Hematopoietic multipotent progenitor cell treated with erythropoietin and hydrocortisone succinate and interleukin-3 and kit ligand, for 15 days (in vitro differentiated cells): ENCODE results near the gene CNN2.

Source experiments
- DNase-seq: peaks from one replicate; pipeline ENCODE4 v3.0.0-alpha.2; 2015; ENCODE audit warnings: low spot score

Gene CNN2

DNA sequence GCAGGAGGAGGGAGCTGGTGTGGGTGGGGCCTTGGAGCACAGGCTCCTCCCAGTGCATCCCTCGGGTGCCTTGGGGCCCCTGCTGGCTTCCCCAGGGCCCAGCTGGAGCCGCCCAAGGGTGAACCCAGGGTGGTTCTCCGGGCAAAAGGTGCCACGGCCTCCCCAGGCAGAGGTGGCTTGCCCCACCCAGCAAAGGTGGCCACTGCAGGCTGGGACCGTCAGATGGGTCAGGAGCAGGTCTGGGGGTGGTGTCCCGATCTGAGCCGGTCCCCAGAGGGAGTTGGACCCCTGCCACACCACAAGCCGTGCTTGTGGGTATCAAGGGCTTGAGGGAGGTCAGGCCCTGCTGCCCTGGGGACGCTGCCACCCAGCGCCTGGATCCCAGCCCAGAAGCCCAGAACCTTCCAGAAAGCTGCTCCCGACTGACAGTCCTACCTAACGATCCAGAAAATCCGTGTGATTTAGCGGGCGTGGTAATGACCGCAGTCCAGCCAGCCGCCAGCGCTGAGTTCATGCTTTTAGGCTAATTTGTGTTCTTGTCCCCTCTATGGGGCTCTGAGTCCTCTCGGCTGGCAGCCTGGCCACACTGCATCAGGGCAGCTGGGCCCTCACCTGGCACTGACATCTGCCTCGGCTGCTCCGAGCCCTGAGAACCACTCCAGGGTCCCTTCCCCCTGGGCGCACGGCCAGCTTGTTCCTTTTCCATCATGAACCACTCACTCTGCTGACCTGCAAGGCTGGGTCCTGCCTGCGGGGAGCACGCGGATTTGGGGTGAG is 31.2 kb upstream of the CNN2 start:
- DNase-seq: no peak

DNA sequence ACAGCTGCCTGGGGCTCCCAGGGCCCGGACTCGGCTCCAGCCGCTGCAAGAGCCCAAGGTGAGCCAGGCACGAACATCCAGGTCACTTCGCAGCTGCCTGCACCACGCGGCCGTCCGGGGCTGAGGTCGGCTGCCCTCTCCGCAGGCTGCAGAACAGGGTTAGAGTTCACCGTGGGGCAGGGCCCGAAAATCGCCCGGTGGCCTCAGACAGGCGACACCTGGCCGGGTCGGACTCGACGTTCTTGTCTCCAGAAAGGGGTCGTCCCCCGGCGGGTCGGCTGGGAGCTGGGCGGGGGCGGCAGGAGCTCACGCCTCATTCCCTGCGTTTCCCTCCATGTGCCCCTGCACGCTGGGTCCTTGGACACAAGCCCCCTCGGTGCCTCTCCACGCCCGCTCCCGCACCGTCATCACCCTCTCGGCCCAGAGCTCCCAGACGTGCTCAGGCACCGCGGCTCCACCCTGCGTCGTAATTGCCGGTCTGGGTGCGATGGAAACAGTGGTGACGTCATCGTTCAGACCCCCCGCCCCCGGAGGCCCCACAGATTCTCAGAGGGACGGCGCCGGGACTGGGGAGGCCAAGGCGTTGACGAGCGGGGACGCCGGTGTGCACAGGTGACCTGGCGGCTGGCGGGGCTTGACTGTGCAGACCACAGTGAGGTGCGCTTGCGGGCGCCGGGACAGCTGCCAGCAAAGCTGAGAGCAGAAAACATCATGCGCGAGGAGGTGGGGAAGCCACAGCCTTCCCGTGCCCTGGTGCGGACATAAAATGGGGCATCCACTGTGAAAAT is 30.2 kb upstream of the CNN2 start:
- no peak for DNase-seq

DNA sequence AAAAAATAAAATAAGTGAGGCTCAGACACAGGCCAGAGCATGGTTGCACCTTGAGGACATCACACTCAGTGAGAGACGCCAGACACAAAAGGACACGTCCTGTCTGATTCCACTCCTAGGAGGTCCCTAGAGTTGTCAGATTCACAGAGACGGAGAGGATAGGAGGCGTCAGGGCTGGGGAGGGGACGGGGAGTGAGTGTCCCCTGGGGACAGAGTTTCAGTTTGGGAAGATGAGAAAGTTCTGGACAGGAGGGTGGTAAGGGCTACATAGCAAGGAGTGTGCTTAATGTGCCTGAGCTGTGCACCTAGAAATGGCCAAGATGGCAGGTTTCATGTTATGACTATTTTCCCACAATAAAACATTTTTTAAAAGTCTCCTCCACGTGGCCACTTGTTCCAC is 28.3 kb upstream of the CNN2 start:
- DNase-seq: no peak

DNA sequence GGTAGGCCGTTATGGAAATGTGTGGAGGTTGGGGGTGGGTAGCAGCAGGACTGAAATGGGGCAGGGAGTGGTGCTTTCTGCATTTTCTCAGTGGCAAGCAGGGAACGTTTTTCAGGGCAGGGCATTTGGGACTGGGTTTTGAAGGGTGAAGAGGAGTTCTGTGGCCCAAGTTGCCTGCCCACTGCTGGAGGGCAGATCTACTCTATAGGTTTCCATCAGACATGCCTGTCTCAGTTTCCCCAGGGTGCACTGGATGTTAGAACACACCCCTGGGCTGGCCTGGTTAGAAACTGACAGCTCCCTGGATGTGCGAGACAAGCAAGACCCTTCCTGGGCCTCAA is 27.1 kb upstream of the CNN2 start:
- no peak for DNase-seq

DNA sequence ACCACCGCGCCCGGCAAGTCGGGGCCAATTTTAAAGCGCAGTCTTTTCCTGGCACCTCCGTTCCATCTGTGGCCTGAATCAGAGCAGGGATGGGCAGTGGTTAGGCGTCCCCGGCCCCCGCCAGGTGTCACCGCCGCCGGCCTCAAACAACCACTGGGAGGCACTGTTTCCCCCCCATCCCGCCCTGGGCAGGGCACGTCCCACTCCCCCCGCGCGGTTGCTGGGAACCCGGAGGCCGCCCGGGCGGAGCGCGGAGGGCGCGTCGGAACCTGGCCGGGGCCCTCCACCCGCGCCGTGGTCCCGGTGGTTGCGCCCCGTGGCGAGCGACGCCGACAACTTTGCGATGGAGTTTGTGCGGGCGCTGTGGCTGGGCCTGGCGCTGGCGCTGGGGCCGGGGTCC is 26.3 kb upstream of the CNN2 start, which contains the start of gene GRIN3B:
Gene GRIN3B (plus strand): TSS at position 325 of the 400 bp plus-strand sequence. CDS start 19 bp downstream, at position 344.
- DNase-seq: peak; percentile 30

DNA sequence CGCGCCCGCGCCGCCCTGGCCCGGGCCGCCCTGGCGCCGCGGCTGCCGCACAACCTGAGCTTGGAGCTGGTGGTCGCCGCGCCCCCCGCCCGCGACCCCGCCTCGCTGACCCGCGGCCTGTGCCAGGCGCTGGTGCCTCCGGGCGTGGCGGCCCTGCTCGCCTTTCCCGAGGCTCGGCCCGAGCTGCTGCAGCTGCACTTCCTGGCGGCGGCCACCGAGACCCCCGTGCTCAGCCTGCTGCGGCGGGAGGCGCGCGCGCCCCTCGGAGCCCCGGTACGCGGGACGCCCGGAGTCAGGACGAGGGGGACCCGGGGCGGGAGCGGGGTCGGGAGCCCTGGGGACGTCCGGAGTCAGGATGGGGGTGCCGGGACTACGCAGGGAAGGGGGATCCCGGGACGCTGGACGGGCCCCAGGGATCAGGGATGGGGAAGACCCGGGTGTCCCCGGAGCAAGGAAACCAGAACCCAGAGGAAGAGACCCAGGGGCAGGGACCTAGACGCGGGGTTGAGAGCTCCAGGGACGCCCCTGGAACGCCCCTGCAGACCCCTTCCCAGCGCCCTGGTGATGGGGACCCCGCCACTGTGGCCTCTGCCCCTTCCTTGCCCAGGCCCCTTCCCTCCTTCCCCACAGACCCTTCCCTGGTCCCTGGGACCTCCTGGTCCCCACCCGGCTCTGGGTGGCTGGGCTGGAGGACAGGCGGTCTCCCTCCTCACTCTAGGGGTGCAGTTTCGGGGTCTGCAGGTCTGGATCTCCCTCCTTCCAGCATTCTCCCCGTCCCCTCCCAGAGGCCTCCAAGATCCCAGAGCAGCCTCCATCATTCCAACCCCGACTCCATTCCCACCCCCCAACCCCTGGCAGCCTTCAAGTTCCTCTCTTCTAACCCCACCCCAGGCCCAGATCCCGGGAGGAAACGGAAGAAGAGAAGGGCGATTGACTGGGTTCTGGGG is 25.5 kb upstream of the CNN2 start:
- no peak for DNase-seq

DNA sequence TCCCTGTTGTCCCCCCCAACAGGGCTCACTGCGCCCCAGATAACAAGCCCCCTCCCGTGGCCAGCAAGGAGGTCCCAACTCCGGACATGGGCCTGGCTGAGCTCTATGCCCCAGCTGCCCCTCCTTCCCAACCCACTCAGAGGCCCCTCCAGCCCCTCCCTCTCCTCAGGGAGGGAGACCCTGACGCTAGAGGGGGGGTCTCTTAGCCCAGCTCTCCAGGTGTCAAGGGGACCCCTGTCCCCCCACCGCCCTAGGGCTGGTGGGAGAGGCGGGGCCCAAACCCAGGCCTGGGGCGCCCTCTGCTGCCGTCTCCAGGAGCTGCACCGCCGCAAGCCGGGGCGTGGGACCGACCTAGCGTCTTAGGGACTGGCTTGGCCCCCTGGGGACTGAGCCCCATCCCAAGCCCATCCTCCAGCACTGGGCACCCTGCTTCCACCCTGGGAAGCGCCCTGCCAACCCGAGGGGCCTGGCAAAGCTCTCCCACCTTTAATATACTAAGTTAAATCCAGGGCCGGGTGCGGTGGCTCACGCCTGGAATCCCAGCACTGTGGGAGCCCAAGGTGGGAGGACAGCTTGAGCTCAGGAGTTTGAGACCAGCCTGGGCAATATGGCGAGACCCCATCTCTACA is 24.8 kb upstream of the CNN2 start:
- peak; percentile 59 for DNase-seq

DNA sequence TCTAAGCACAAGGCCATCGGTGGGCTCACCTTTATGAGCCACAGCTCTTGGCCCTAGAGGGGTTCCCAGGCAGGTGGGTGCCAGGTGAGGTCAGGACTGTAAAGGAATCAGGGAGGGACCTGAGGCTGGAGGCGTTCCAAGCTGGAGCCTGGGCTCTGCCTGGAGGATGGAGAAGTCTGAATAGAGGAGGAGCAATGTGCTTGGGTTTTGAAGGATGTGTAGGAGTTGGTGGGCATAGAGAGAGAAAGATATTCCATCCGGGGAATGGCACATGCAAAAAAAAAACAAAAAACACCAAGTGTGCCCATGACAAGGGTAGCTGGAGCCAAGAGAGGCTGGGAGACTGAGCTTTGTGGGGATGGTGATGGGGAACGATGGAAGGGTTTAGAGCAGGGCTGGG is 23.8 kb upstream of the CNN2 start:
- no peak for DNase-seq

DNA sequence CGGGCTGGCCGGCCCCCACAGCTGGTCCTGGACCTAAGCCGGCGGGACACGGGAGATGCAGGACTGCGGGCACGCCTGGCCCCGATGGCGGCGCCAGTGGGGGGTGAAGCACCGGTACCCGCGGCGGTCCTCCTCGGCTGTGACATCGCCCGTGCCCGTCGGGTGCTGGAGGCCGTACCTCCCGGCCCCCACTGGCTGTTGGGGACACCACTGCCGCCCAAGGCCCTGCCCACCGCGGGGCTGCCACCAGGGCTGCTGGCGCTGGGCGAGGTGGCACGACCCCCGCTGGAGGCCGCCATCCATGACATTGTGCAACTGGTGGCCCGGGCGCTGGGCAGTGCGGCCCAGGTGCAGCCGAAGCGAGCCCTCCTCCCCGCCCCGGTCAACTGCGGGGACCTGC is 23.1 kb upstream of the CNN2 start:
- DNase-seq: no peak

DNA sequence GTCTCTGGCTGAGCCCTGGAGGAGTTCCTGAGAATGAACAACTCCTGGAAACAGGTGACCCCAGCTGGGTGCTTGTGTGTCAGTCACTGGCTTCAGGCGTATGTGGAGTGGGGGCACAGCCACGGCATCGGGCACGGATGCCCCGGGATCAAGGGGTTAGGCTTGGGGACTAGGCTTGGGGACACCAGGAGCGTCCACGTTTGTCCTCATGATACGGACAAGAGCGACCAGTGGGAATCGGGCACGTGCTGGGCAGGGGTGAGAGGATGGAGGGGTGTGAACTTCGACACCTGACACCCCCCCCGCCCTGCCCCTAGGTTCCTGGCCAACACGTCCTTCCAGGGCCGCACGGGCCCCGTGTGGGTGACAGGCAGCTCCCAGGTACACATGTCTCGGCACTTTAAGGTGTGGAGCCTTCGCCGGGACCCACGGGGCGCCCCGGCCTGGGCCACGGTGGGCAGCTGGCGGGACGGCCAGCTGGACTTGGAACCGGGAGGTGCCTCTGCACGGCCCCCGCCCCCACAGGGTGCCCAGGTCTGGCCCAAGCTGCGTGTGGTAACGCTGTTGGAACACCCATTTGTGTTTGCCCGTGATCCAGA is 22.1 kb upstream of the CNN2 start:
- no peak for DNase-seq

DNA sequence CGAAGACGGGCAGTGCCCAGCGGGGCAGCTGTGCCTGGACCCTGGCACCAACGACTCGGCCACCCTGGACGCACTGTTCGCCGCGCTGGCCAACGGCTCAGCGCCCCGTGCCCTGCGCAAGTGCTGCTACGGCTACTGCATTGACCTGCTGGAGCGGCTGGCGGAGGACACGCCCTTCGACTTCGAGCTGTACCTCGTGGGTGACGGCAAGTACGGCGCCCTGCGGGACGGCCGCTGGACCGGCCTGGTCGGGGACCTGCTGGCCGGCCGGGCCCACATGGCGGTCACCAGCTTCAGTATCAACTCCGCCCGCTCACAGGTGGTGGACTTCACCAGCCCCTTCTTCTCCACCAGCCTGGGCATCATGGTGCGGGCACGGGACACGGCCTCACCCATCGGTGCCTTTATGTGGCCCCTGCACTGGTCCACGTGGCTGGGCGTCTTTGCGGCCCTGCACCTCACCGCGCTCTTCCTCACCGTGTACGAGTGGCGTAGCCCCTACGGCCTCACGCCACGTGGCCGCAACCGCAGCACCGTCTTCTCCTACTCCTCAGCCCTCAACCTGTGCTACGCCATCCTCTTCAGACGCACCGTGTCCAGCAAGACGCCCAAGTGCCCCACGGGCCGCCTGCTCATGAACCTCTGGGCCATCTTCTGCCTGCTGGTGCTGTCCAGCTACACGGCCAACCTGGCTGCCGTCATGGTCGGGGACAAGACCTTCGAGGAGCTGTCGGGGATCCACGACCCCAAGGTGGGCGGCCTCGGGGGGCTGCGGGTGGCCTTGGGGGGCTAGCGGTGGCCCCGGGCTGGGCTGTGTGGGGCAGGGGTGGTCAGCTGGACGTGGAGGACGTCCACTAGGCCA is 21.4 kb upstream of the CNN2 start:
- DNase-seq: no peak

DNA sequence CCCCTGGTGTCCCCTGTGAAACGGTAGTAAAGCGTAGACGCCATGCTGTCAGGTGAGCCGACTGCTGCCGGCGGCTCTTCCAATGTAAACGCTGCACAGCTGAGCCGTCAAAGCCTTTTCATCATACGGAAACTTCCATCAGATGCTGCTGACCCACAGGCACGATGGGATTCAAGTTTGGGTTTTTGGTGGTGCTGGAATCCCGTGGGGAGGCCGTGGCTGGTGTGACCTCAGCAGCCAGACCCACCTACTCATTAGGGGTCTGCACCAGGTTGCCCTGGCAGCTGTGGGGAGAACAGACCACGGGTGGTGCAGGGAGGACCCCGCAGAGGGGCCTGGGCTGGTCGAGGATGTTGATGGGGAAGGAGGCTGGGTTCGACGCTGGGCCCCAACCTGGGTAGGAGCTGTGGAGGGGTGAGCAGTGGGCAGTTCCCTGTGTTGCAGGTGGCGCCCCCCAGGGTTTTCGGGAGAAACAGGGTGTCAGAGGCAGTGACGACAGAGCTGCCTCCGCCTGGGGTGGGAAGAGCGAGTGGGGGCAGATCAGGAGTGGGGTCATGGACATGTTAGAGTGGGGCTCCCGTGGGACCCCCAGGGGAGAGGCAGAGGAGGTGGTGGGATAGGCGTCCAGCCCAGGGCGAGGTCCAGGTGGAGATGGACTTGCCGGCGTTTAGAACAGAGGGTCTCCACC is 19.6 kb upstream of the CNN2 start:
- DNase-seq: no peak

DNA sequence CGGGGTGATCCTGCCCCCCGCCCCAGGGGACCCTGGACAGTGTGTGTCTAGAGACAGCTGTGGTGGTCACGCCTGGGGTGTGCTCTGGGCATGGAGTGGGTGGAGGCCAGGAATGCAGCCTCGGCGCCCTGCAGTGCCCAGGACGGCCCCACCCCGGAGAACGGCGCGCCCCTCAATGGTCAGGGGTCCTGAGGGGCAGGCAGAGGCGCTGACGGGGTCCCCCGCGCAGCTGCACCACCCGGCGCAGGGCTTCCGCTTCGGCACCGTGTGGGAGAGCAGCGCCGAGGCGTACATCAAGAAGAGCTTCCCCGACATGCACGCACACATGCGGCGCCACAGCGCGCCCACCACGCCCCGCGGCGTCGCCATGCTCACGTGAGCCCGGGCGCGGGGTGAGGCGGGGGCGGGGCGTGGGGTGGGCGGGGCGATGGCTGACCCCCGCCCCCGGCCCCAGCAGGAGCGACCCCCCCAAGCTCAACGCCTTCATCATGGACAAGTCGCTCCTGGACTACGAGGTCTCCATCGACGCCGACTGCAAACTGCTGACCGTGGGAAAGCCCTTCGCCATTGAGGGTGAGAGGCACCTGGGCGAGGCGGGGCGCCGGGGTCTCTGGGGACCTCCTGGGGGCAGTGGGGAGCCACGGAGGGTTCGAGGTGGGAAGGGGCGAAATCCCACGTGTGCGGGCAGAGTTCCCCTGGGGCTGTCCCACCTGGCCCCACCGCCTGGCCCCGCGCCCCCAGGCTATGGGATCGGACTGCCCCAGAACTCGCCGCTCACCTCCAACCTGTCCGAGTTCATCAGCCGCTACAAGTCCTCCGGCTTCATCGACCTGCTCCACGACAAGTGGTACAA is 18.8 kb upstream of the CNN2 start:
- no peak for DNase-seq

DNA sequence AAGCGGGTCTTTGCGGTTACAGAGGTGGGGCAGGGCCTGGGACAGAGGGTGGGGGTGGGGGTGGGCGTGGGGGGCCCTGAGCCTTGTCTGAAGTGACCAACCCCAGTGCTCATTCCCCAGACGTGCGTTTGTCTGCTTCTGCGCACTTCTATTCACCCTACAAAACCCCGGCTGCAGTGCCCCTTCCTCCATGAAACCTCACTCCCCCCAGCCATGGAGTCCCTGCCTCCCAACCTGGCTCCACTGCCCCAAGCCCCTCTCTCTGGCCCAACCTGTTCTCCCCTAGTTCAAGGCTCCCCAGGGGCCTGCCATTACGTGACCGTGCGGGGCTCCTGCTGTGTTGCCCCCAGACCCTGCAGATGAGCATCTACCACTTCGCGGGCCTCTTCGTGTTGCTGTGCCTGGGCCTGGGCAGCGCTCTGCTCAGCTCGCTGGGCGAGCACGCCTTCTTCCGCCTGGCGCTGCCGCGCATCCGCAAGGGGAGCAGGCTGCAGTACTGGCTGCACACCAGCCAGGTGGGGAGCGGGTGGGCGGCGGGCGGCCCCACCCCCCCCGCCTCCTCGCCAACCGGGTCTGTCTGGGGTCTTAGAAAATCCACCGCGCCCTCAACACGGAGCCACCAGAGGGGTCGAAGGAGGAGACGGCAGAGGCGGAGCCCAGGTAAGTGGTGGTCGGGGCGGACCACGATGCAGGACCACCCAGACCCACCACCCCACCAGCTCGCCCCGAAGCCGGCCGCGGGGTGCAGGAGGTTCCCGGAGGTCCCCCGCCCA is 18.0 kb upstream of the CNN2 start:
- no peak for DNase-seq

DNA sequence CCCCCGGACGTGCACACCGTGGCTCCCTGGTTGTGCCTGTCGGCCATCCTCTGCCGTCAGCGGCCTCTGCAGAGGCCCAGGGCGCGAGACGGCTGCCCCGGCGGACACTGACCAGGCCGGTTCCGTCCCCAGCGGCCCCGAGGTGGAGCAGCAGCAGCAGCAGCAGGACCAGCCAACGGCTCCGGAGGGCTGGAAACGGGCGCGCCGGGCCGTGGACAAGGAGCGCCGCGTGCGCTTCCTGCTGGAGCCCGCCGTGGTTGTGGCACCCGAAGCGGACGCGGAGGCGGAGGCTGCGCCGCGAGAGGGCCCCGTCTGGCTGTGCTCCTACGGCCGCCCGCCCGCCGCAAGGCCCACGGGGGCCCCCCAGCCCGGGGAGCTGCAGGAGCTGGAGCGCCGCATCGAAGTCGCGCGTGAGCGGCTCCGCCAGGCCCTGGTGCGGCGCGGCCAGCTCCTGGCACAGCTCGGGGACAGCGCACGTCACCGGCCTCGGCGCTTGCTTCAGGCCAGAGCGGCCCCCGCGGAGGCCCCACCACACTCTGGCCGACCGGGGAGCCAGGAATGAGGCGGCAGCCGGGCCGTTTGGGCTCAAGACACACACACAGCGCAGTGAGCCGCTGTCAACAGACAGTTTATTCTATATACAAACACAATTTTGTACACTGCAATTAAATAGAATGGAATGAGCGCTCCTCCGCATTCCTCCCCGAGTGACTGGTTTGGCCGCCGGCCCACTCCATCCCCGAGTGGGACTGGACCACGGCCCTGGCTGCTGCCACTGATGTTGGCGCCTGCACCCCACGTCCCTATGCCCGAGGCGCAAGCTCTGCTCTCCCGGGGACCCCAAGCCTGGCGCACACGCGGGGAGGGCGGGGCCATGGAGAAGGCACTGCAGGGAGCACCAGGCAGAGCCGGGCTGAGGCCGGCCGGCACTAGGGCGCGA is 17.1 kb upstream of the CNN2 start:
- DNase-seq: no peak

DNA sequence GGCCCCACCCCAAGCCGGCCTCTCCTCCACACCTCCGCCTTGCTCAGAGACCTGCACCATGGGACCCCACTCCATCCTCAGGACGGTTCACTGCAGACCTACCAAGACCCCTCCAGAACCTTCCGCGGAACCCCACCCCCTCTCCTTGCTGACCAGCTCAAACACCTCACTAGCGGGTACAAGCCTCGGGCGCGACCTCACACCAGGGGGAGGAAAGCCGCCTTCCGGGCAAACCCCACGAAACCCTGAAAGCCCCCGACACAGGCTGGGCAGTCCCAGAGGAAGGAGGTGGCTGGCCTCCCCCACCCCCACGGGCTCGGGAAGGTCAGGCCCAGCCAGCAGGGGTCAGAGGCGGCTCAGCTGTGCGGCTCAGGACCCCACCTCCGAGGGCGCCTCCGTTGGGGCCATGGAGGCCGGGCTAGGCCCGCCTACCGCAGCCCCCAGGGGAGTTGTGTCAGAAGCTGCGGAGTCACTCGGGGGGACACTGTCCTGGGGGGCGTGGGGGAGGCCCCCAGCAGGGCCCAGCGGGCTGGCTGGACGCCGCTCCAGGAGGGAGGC is 16.3 kb upstream of the CNN2 start:
- no peak for DNase-seq
